Smooth muscle cell (in vitro differentiated cells): Measurements from ENCODE around the gene DDX25. TPM values are rescaled to one million over a fixed set of nuclear protein-coding genes. Genes with fewer than 3 reads are reported as not detected.

Source experiments
- DNase-seq: peaks from one replicate; lab custom pipeline; 2025; ENCODE audit not compliant: unreplicated experiment; lab: John Stamatoyannopoulos, UW
- H2AFZ ChIP-seq: fragments of 200-600 bp; sonication (generic); 2 replicates; pipeline ENCODE4 v1.6.0; 2016; ENCODE audit warnings: antibody characterized with exemption, low read depth, mild to moderate bottlenecking
- H3F3A ChIP-seq: fragments of 200-600 bp; sonication (generic); 2 replicates; pipeline ENCODE4 v1.6.0; 2017; ENCODE audit warnings: antibody characterized with exemption, low read depth
- H3K27ac ChIP-seq: fragments of 200-600 bp; sonication (generic); 2 replicates; pipeline ENCODE4 v1.5.1; 2016; ENCODE audit warnings: low read depth, mild to moderate bottlenecking
- H3K27me3 ChIP-seq: fragments of 200-600 bp; sonication (generic); 2 replicates; pipeline ENCODE4 v1.6.1; 2016; ENCODE audit warnings: low read depth, mild to moderate bottlenecking
- H3K36me3 ChIP-seq: fragments of 200-600 bp; sonication (generic); 2 replicates; pipeline ENCODE4 v1.5.1; 2016; ENCODE audit warnings: low read depth
- H3K4me1 ChIP-seq: fragments of 200-600 bp; sonication (generic); 2 replicates; pipeline ENCODE4 v1.5.1; 2016; ENCODE audit warnings: low read depth
- H3K4me2 ChIP-seq: fragments of 200-600 bp; sonication (generic); 2 replicates; pipeline ENCODE4 v1.6.0; 2016; ENCODE audit warnings: mild to moderate bottlenecking
- H3K4me3 ChIP-seq: fragments of 200-600 bp; sonication (generic); 2 replicates; pipeline ENCODE4 v1.5.1; 2016; ENCODE audit warnings: mild to moderate bottlenecking
- H3K79me2 ChIP-seq: fragments of 200-600 bp; sonication (generic); 2 replicates; pipeline ENCODE4 v1.6.0; 2016; ENCODE audit warnings: low read depth, mild to moderate bottlenecking
- H3K9ac ChIP-seq: fragments of 200-600 bp; sonication (generic); 2 replicates; pipeline ENCODE4 v1.6.0; 2016; ENCODE audit warnings: low read depth
- H3K9me3 ChIP-seq: fragments of 200-600 bp; sonication (generic); replicated peaks from 2 replicates; pipeline ENCODE4 v1.5.1; 2016; ENCODE audit warnings: low read depth
- H4K20me1 ChIP-seq: fragments of 200-600 bp; sonication (generic); 2 replicates; pipeline ENCODE4 v1.6.0; 2016; ENCODE audit warnings: low read depth
- WGBS: methylation state at CpG from one replicate; pipeline ENCODE4 v1.1.7; 2016; ENCODE audit warnings: low lambda C conversion rate; 5-methylcytosine and 5-hydroxymethylcytosine counted together
- polyA plus RNA-seq: library from polyadenylated mRNA; unstranded; fragments of >200 nt; fragmentation: Nextera tagmentation; extraction: Ambion mirVana; gene quantifications from 2 replicates; pipeline ENCODE4 v1.2.1, GENCODE V29; 2016
- total RNA-seq: library from RNA; depleted of rRNA; stranded (reverse); fragments of >200 nt; gene quantifications from 2 replicates; pipeline ENCODE4 v1.2.3, GENCODE V29; 2014
- TF ChIP-seq, protein P1 (sequence below): fragments of 200-600 bp; sonication (generic); IDR thresholded peaks from 2 replicates; pipeline ENCODE4 v1.5.1; 2017; ENCODE audit warnings: borderline replicate concordance, mild to moderate bottlenecking, antibody characterized with exemption; ENCODE audit not compliant: insufficient read depth, poor library complexity, severe bottlenecking

Gene DDX25
- total and polyA plus RNA-seq, 2 experiments from 2014 or later, result 0.09 TPM; not detected in 1

DNA sequence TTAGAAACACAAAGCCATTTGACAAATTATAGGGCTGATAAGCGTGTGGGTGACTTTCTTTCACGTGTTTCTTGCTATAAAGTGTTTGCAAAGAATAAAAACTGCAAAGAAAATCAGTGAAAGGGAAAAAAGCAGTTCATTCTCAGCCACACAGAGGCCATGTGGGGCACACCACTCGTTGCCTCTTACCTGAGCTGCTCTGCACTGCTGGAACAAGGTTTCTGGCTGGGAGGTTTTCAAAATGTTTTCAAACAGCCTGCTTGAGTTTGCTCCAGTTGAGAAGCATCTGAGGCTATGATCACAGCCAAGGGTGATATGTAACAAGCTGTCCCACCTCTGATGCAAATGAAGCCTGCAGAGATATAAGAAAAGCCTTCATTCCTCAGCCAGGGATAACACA lies 26.8 kb downstream of the DDX25 start:
- H3K9me3 ChIP-seq, result no peaks in the 10 kb centered on the region
- H3K9ac ChIP-seq, result no peak overlapping the region
- 72% methylated on average over 3 of the region's 3 CpGs for WGBS
- H3K79me2 ChIP-seq, result no peaks in the 10 kb centered on the region
- H3F3A ChIP-seq, result no peaks in the 10 kb centered on the region
- H3K4me2 ChIP-seq, result no peak overlapping the region
- H3K27ac ChIP-seq, result no peak overlapping the region
- H2AFZ ChIP-seq, result no peak overlapping the region
- H3K27me3 ChIP-seq, result no peaks in the 10 kb centered on the region
- H3K36me3 ChIP-seq, result no peaks in the 10 kb centered on the region
- no peaks in the 10 kb centered on the region for H4K20me1 ChIP-seq
- no peak for DNase-seq
- TF ChIP-seq, protein P1, sequence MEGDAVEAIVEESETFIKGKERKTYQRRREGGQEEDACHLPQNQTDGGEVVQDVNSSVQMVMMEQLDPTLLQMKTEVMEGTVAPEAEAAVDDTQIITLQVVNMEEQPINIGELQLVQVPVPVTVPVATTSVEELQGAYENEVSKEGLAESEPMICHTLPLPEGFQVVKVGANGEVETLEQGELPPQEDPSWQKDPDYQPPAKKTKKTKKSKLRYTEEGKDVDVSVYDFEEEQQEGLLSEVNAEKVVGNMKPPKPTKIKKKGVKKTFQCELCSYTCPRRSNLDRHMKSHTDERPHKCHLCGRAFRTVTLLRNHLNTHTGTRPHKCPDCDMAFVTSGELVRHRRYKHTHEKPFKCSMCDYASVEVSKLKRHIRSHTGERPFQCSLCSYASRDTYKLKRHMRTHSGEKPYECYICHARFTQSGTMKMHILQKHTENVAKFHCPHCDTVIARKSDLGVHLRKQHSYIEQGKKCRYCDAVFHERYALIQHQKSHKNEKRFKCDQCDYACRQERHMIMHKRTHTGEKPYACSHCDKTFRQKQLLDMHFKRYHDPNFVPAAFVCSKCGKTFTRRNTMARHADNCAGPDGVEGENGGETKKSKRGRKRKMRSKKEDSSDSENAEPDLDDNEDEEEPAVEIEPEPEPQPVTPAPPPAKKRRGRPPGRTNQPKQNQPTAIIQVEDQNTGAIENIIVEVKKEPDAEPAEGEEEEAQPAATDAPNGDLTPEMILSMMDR, result no peak
- H3K4me3 ChIP-seq, result no peak overlapping the region
- H3K4me1 ChIP-seq, result no peaks in the 10 kb centered on the region

DNA sequence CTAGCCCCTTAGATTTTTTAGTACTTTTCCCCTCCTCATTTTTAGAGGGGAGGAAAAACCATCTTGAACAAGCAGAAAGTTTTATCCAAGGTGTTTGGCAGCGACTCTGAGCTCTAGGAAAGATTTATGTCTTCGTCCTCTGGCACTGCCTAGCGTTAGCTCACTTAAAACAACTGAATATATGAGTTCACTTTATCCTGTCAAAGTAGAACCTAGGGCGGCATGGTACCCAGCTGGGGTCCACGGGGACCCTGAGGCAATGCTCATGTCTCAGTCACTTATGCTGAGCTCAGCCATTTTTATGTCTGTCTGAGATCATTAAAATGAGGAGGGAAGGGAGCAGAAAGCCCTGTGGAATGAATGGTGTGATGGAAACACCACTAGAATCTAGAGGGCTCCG lies 27.4 kb downstream of the DDX25 start:
- Histone ChIP-seq H3K36me3 (no peaks in the 10 kb centered on the region), H3K4me2 (no peak overlapping the region), H2AFZ (no peak overlapping the region), H3K9ac (no peak overlapping the region), H3K4me3 (no peak overlapping the region), H3K27ac (no peak overlapping the region), H3F3A (no peaks in the 10 kb centered on the region), H3K4me1 (no peaks in the 10 kb centered on the region), H4K20me1 (no peaks in the 10 kb centered on the region), H3K79me2 (no peaks in the 10 kb centered on the region), H3K9me3 (no peaks in the 10 kb centered on the region), H3K27me3 (no peaks in the 10 kb centered on the region)
- TF ChIP-seq, protein P1, result no peak
- no peak for DNase-seq
- 89% methylated on average over 6 of the region's 6 CpGs for WGBS

DNA sequence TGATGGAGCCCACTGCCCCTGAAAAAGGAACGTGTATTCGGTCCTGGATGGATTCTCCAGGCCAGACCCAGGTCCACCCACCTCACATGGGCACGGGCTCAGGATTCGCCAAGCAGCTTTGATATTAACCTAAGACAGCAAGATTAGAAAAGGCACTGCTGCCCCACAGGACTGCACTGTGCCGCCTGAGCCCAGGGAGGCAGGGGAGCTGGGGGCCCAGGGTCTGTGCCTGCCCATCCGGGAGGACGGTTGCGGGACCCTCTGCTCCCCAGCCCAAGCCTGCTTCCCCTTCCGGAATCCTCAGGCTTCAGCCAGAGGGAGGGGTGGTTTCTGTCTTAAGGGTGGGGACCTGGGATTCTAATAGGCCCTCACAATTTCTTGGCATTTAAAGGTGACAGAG lies 28.0 kb downstream of the DDX25 start:
- H3K4me3 ChIP-seq, result no peak overlapping the region
- 92% methylated on average over 9 of the region's 9 CpGs for WGBS
- no peaks in the 10 kb centered on the region for H3K9me3 ChIP-seq
- H2AFZ ChIP-seq, result no peak overlapping the region
- H4K20me1 ChIP-seq, result no peaks in the 10 kb centered on the region
- DNase-seq, result no peak
- no peak overlapping the region for H3K4me2 ChIP-seq
- no peaks in the 10 kb centered on the region for H3K27me3 ChIP-seq
- H3F3A ChIP-seq, result no peaks in the 10 kb centered on the region
- no peak overlapping the region for H3K9ac ChIP-seq
- no peaks in the 10 kb centered on the region for H3K36me3 ChIP-seq
- no peaks in the 10 kb centered on the region for H3K4me1 ChIP-seq
- TF ChIP-seq, protein P1, result no peak
- H3K27ac ChIP-seq, result no peak overlapping the region
- H3K79me2 ChIP-seq, result no peaks in the 10 kb centered on the region

DNA sequence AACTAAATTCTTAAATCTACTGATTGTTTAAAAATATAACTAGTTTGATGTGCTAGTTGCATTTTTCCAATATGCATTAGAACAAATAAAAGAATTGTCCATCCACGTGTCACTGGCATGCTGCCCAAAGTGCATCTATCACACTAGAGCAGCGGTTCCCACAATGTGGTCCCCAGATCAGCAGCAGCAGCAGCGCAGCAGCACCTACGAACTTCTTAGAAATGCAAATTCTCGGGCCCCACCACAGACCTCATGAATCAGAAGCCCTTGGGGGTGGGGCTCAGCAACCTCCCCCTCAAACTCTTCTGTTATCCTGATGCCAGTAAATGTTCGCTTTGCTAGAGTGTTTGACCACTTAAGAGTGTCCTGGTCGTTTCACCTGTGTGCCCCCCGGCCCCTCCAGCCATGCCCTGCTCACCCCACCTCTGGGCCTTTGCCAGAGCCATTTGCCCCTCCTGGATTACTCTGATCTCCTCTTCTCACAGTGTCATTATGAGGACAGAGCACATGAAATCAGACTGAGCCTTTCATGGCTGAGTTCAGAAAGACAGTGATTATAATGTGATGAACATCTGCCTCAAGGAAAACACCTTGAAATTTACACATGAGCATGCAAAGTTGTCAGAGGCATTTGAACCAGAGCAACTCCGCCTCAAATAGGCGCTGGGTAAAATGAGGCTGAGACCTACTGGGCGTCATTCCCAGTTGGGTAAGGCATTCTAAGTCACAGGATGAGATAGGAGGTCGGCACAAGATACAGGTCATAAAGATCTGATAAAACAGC lies 28.9 kb downstream of the DDX25 start:
- H3K9ac ChIP-seq, result no peak overlapping the region
- no peak overlapping the region for H3K27ac ChIP-seq
- no peak for DNase-seq
- TF ChIP-seq, protein P1, result no peak
- H3K4me1 ChIP-seq, result no peaks in the 10 kb centered on the region
- WGBS, result 73% methylated on average over 12 of the region's 12 CpGs
- H4K20me1 ChIP-seq, result no peaks in the 10 kb centered on the region
- no peaks in the 10 kb centered on the region for H3K79me2 ChIP-seq
- H3K9me3 ChIP-seq, result no peaks in the 10 kb centered on the region
- H3K27me3 ChIP-seq, result no peaks in the 10 kb centered on the region
- H3K4me3 ChIP-seq, result no peak overlapping the region
- no peak overlapping the region for H2AFZ ChIP-seq
- no peaks in the 10 kb centered on the region for H3K36me3 ChIP-seq
- H3K4me2 ChIP-seq, result no peak overlapping the region
- H3F3A ChIP-seq, result no peaks in the 10 kb centered on the region
